ENCODE measurements around the gene THOC2. TPM values are rescaled to one million over a fixed set of nuclear protein-coding genes. Genes with fewer than 3 reads are reported as not detected.
"Not testable (repeated sequence)": the region's sequence is repeated elsewhere in the genome, so short reads cannot be mapped to it uniquely, and the experiment has no call there.

Gene THOC2
- total RNA-seq, 1 donor from 2014 or later, result 78.8 TPM

DNA sequence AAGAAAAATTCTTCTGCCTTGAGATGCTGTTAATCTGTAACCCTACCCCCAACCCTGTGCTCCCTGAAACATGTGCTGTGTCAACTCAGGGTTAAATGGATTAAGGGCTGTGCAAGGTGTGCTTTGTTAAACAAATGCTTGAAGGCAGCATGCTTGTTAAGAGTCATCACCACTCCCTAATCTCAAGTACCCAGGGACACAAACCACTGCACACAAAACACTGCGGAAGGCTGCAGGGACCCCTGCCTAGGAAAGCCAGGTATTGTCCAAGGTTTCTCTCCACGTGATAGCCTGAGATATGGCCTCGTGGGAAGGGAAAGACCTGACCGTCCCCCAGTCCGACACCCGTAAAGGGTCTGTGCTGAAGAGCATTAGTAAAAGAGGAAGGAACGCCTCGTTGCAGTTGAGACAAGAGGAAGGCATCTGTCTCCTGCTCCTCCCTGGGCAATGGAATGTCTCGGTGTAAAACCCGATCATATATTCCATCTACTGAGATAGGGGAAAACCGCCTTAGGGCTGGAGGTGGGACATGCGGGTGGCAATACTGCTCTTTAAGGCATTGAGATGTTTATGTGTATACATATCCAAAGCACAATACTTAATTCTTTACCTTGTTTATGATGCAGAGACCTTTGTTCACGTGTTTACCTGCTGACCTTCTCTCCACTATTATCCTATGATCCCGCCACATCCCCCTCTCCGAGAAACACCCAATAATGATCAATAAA lies 53.0 kb downstream of the THOC2 start:
- intact Hi-C loops (cut with micrococcal nuclease), result not testable (repeated sequence)

GRCh38 chrX:123675154-123675553 lies 57.7 kb downstream of the THOC2 start:
- intact Hi-C loops (cut with micrococcal nuclease), result no loop called here

DNA sequence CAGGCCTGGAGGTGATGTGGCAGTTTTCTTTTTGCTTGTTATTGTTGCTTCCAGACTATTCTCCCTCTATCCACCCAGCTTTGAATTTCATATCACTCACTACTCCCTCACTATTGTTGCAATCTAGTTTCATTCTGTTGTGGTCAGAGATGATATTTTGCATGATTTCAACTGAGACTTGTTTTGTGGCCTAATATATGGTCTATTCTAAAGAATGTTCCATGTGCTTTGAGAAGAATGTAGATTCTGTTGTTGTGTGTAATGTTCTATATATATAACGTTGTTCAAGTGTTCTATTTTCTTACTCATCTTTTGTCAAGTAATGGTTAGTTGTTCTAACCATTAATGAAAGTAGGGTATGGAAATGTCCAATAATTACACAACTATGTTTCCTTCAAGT lies 59.0 kb downstream of the THOC2 start:
- intact Hi-C loops (cut with micrococcal nuclease), result no loop called here

DNA sequence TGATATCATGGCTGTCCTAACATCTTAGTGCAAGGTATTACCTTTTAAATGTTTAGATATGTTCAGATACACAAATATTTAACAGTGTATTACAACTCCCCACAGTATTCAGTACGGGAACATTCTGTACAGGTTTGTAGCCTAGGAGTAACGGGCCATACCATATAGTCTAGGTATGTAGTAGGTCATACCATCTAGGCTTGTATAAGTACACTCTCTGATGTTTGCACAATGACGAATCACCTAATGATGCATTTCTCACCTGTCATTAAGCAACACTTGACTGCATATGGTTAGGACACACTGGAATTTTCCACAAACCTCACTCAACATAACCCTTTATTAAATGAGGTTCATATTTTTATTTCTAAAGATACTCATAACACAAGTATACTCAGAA lies 67.7 kb downstream of the THOC2 start:
- intact Hi-C loops (cut with micrococcal nuclease), result no loop called here

DNA sequence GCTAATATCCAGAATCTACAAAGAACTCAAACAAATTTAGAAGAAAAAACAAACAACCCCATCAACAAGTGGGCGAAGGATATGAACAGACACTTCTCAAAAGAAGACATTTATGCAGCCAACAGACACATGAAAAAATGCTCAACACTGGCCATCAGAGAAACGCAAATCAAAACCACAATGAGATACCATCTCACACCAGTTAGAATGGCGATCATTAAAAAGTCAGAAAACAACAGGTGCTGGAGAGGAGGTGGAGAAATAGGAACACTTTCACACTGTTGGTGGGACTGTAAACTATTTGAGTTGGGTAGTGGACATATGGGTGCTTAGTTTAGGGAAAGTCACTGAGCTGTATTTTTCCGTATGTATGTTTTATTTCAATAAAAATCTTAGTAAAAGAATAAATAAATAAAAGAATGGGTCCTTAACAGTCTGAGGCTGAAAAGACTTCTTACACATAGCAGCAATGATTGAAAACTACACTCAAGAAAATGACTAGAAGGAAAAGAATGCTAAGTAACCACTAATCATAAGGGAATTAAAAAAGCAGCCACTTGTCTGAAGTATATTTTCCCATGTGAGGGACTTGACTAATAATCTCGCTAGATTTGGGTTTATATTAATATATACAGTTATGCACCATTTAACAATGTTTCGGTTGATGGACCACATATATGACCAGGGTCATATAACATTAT lies 68.2 kb downstream of the THOC2 start:
- intact Hi-C loops (cut with micrococcal nuclease), result not testable (repeated sequence)

- intact Hi-C loops (cut with micrococcal nuclease), result not testable (repeated sequence)
Measured at GRCh38 chrX:123663720-123664119, 69.1 kb downstream of the THOC2 start.

GRCh38 chrX:123656507-123656906 lies 76.3 kb downstream of the THOC2 start:
- intact Hi-C loops (cut with micrococcal nuclease), result not testable (repeated sequence)

- intact Hi-C loops (cut with micrococcal nuclease), result loop anchor here (5.0 kb wide), 1 partner anchor 84 kb away; the partner anchor contains the start of gene THOC2
Measured at GRCh38 chrX:123648811-123649181, 84.1 kb downstream of the THOC2 start.

GRCh38 chrX:123648028-123648810 lies 84.6 kb downstream of the THOC2 start:
- intact Hi-C loops (cut with micrococcal nuclease), result loop anchor here (5.0 kb wide), 1 partner anchor 84 kb away; the partner anchor contains the start of gene THOC2

GRCh38 chrX:123647244-123647643 lies 85.6 kb downstream of the THOC2 start:
- intact Hi-C loops (cut with micrococcal nuclease), result loop anchor here (5.0 kb wide), 1 partner anchor 85 kb away; the partner anchor contains the start of gene THOC2

DNA sequence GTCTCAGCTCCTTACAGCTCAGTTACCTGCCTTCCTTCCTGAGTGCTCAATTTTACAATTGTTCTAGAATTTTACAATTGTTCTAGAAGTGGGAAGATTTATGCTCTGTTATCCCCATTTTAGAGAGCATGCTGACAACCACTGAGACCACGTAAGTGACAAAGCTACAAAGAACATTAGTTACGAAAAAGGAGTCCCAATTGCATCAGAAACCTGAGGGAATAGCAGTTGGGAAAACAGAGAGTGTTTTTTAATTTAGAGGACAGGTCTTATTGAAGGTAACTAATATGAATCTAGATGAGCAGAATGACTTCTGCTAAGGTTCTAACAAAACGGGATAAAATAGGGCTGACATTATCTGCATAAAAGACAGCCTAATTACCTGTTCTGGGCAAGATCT lies 103.3 kb downstream of the THOC2 start:
- intact Hi-C loops (cut with micrococcal nuclease), result no loop called here

DNA sequence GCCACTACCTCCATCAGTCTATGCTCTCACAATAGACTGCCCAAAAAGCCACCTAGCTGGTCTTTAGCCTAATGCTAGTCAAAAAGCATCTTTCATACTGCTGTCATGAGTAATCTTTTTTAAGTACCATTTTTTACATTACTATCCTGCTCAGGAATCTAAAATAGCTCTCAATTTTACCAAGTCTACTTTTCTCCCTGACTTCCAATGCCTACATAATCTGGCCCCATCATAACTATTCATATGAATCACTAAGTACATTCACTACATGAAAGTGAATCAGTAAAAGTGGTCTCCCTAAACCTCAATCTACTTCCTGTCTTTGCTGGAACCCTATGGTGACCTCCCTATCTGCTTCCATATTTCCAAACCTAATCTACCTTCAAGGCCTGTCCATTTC lies 105.9 kb downstream of the THOC2 start:
- intact Hi-C loops (cut with micrococcal nuclease), result no loop called here

- intact Hi-C loops (cut with micrococcal nuclease), result no loop called here
Measured at GRCh38 chrX:123625952-123626351, 106.9 kb downstream of the THOC2 start.

DNA sequence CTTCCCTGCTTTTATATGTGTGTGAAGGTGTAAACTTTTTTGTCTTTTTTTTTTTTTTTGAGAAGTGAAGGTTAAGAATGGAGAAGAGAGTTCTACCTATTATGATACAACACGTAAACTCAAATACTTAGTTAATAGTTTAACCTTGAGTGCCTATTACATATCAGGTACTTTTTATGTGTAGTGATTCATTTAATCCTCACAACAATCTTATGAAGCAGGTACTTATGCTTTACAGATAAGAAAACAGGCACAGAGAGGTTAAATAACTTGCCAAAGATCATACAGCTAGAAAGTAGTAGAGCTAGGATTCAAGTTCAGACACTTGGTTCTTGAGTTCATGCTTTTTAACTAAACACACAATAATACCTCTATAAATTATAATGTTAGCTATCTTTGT lies 107.4 kb downstream of the THOC2 start:
- intact Hi-C loops (cut with micrococcal nuclease), result no loop called here

DNA sequence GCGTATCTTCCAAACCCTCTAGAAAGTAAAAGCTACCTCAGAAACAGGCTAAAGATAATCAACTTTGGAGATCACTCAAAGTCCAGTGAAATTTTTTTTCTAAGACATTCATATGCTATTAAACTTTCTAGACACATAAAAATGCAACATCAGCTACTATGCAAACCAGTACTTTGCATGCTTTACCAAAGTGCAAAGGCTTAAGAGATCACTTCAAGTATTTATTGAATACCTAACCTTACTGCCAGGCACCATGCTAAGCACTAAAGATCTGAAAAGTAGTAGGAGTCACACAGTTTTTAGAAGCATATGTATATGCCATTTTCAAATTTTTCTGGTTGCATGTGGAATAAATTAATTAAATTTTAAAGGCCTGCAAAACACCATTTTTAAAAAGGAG lies 115.8 kb downstream of the THOC2 start:
- intact Hi-C loops (cut with micrococcal nuclease), result no loop called here

GRCh38 chrX:123610915-123611314 lies 121.9 kb downstream of the THOC2 start:
- intact Hi-C loops (cut with micrococcal nuclease), result no loop called here

GRCh38 chrX:123607806-123608205 lies 125.0 kb downstream of the THOC2 start:
- intact Hi-C loops (cut with micrococcal nuclease), result no loop called here

GRCh38 chrX:123607270-123607669 lies 125.6 kb downstream of the THOC2 start:
- intact Hi-C loops (cut with micrococcal nuclease), result no loop called here

DNA sequence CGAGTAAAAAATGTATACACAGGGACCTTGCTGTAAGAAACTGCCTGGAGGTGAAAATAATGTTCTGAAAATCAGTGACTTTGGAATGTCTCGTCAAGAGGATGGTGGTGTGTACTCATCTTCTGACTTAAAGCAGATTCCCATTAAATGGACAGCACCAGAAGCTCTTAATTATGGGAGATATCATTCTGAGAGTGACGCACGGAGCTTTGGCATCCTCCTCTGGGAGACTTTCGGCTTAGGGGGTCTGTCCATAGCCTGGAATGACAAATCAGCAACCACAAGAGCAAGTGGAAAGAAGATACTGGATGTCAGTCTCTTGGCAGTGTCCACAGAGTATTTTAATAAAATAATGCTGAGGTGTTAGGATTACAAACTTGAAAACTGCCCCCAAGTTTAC lies 129.4 kb downstream of the THOC2 start:
- intact Hi-C loops (cut with micrococcal nuclease), result no loop called here

GRCh38 chrX:123601437-123601836 lies 131.4 kb downstream of the THOC2 start:
- intact Hi-C loops (cut with micrococcal nuclease), result no loop called here

- intact Hi-C loops (cut with micrococcal nuclease), result no loop called here
Measured at GRCh38 chrX:123600181-123600580, 132.7 kb downstream of the THOC2 start.
